Pancreas (tissue), 10 donors: ENCODE data around the gene UCK1. TPM values are rescaled to one million over a fixed set of nuclear protein-coding genes. Genes with fewer than 3 reads are reported as not detected.

Experiments
- ATAC-seq, 4 donors: fragments of 200-7000 bp; cut with Tn5 transposase; one replicate each; pipeline versions ENCODE4 v1.8.0 to v1.9.1; 2020; ENCODE audit warnings: mild to moderate bottlenecking in 4 of 4, moderate library complexity in 4 of 4
- DNase-seq, 6 donors: peaks; one replicate each; pipeline ENCODE4 v3.0.0-alpha.2; 2020
- FAIRE-seq: peaks from 2 replicates; lab custom pipeline; 2012; peaks lifted over from hg19 to GRCh38; lab: Jason Lieb, UNC
- H3K27ac ChIP-seq, 4 donors: fragments of 200-600 bp; sonication (generic); 1 replicate in 3 of 4; 2 replicates in 1 of 4; pipeline versions ENCODE4 v1.5.0 to v1.8.0; 2020
- H3K27me3 ChIP-seq, 4 donors: fragments of 200-600 bp; one replicate each; pipeline ENCODE4 v1.8.0; 2021
- H3K36me3 ChIP-seq, 3 donors: fragments of 200-600 bp; sonication (generic) in 1 of 3; one replicate each; pipeline versions ENCODE4 v1.5.0 to v1.8.0; 2020 to 2021
- H3K4me1 ChIP-seq, 3 donors: fragments of 200-600 bp; one replicate each; pipeline ENCODE4 v1.8.0; 2021
- H3K4me3 ChIP-seq, 4 donors: fragments of 200-600 bp; sonication (generic) in 2 of 4; one replicate each; pipeline versions ENCODE4 v1.5.0 to v1.8.0; 2020 to 2021
- H3K9me3 ChIP-seq, 4 donors: fragments of 200-600 bp; one replicate each; pipeline ENCODE4 v1.8.0; 2021
- WGBS, 2 donors: extraction: QIAGEN DNeasy Blood & Tissue Kit; methylation state at CpG; one replicate each; pipeline ENCODE4 v1.1.7; 2013; 5-methylcytosine and 5-hydroxymethylcytosine counted together
- intact Hi-C, 3 donors: fragments of 100-400 bp; cut with DNase I; formaldehyde crosslinking; loops; one replicate each; pipeline versions ENCODE4 v1.11.1 to v1.14.2; 2022
- polyA plus RNA-seq, 2 donors: library from polyadenylated mRNA; stranded (reverse); fragments of 200-250 nt; gene quantifications; one replicate each; pipeline ENCODE4 v1.2.3, GENCODE V29; 2013
- total RNA-seq, 6 donors: library from RNA; stranded (reverse); fragmentation: NEBNext Ultra II Directional in 4 of 6; extraction: Animal tissue kit (Norgen Biotek cat#: 25700) in 4 of 6; gene quantifications; one replicate each; pipeline versions ENCODE4 v1.2.1 to v1.2.4, GENCODE V29; 2021 to 2023
- TF ChIP-seq, protein P1 (sequence below), 4 donors: fragments of 200-600 bp; sonication (generic) in 3 of 4; IDR thresholded peaks; one replicate each; pipeline versions ENCODE4 v1.5.0 to v1.8.0; 2021; ENCODE audit warnings: antibody characterized with exemption in 4 of 4
- donor health status: healthy with polysubstance abuse.
- donor health status: DM: no; HTN: no; CAD: no; lungs with moderate emphysema.
- donor health status: DM: no; HTN: no; CAD: no.
- donor health status: control.
- donor health status: control.
- donor health status: Bipolar disorder and iron deficiency.
- donor health status: DM: yes; HTN: yes; CAD: no.
- donor health status: DM: no; HTN: no; CAD: no.
- donor health status: DM: no; HTN: no; CAD: no.
- donor health status: DM: yes; HTN: yes; CAD: no.

The UCK1 gene
- total and polyA plus RNA-seq, 8 donors: 11.2 to 31.2 (median 18.2) TPM

DNA sequence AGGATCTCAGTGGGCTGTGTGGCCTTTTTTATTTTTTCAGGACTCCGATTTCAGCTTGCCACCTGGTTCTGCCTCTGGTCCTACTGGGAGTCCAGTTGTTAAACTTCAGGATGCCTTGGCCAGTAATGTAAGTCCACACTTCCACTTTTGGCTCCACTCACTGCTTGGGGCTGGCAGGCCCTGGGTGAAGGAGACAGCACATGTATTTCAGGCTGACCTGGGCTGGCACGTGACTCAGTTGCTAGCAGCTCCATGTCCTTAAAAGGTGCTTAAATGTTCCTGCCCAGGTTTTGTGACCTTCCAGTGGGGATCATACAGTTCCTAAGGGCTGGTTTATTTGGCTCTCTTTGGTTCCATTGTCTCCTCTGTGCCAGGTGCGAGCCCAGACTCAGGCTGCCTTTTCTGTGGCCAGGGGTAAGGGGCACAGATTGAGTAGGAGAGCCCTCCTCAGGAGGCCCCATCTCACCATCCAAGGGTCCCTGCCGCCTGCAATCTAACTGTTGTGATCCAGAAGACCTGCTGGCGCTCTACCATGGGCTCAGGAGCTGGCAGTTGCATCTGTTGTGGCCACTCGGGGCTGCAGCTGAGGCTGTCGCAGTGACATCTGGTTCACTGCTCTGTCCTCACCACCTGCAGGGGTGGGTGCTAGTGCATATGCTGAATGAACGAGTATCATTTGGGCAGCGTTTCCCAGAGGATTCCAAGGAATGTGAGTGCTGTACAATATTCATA lies 47.6 kb downstream of the UCK1 start:
- TF ChIP-seq, protein P1, sequence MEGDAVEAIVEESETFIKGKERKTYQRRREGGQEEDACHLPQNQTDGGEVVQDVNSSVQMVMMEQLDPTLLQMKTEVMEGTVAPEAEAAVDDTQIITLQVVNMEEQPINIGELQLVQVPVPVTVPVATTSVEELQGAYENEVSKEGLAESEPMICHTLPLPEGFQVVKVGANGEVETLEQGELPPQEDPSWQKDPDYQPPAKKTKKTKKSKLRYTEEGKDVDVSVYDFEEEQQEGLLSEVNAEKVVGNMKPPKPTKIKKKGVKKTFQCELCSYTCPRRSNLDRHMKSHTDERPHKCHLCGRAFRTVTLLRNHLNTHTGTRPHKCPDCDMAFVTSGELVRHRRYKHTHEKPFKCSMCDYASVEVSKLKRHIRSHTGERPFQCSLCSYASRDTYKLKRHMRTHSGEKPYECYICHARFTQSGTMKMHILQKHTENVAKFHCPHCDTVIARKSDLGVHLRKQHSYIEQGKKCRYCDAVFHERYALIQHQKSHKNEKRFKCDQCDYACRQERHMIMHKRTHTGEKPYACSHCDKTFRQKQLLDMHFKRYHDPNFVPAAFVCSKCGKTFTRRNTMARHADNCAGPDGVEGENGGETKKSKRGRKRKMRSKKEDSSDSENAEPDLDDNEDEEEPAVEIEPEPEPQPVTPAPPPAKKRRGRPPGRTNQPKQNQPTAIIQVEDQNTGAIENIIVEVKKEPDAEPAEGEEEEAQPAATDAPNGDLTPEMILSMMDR (IDR thresholded peaks at IDR 0.05): no peak
- H3K27ac ChIP-seq: no peak overlapping the region
- H3K4me1 ChIP-seq: no peaks in the 10 kb centered on the region
- peaks cover 14 to 82% (median 69%) of the 10 kb centered on the region in 3 donors for H3K36me3 ChIP-seq
- no peaks in the 10 kb centered on the region for H3K27me3 ChIP-seq
- FAIRE-seq (no peak), DNase-seq (peak in 1 of 6 donors; percentile 26), ATAC-seq (no peak)
- intact Hi-C loops: no loop called here
- 88 to 89% methylated on average over 9 of the region's 9 CpGs for WGBS, 2 donors
- no peak overlapping the region for H3K4me3 ChIP-seq
- H3K9me3 ChIP-seq: no peaks in the 10 kb centered on the region

DNA sequence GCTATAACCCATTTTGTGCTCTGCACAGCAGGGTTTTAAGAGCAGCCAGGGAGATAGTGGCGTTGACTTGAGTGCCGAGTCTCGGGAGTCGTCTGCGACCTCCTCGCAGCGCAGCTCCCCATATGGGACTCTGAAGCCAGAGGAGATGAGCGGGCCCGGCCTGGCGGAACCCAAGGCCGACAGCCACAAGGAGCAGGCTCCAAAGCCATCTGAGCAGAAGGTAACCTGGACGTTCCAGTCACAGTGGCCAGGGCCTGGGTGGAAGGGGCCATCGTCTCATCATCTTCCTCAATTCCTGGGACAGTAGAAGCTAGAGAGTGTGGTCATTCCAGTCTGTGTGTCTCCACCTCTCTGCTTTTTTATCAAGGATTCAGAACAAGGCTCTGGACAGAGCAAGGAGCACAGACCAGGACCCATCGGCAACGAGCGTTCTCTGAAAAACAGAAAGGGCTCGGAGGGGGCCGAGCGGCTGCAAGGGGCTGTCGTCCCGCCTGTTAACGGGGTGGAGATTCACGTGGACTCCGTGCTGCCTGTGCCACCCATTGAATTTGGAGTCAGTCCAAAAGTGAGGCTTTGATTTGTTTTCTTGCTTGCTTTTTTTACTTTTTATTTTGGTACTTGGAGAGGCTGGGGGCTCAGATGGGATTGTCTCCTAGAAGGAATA lies 48.6 kb downstream of the UCK1 start:
- H3K4me1 ChIP-seq: no peaks in the 10 kb centered on the region
- FAIRE-seq (no peak), ATAC-seq (no peak), DNase-seq (peak in 1 of 6 donors; percentile 38)
- intact Hi-C loops: no loop called here
- no peaks in the 10 kb centered on the region for H3K9me3 ChIP-seq
- H3K36me3 ChIP-seq: peaks cover 7 to 80% (median 65%) of the 10 kb centered on the region in 3 donors
- H3K27me3 ChIP-seq: no peaks in the 10 kb centered on the region
- TF ChIP-seq, protein P1 (IDR thresholded peaks at IDR 0.05): no peak
- H3K4me3 ChIP-seq: no peak overlapping the region
- H3K27ac ChIP-seq: no peak overlapping the region
- WGBS, 2 donors: 90% methylated on average over 24 of the region's 24 CpGs

DNA sequence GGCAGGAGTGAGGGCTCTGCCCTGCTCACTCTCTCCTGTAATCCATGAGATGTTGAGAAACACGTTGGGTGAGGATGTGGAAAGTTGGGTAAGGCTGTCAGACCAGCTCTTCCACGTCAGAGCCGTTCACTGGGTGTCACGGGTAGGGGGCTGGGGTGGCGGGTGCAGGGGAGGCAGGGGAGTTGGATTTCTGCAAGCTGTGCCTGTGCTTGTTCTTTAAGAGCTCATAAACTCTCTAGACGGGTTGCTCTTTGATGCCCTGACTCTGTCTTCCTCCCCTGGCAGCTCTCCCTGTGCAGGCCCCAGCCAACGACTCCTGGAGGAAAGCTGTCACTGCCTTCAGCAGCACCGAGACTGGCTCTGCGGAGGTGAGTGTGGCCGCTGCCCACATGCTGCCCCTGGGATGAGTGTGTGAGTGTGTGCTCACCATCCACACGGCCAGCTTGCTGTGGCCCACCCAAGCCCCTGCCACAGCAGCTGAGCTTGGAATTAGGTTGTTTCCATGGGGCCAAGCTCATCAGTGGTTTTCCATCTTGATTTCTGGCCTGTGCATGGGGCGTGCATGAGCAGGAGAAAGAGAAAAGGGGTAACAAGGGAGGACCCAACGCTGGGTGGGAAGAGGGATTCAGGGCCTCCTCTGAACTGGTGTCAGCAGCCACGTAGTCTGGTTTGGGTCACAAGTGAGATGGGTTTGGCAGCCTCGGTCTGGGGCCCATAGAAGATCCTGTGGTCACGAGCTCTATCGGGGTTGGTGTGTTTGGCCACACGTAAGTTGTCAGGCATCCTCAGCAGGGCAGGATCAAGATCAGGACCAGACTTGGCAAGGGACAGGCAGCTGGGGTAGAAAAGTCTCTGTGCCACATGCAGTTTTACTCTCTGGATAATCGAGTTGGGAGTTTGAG lies 49.4 kb downstream of the UCK1 start:
- ATAC-seq (no peak), DNase-seq (peak in 1 of 6 donors; percentile 36), FAIRE-seq (no peak)
- Histone ChIP-seq H3K4me3 (no peak overlapping the region), H3K36me3 (peaks cover 7 to 80% (median 71%) of the 10 kb centered on the region in 3 donors), H3K27me3 (no peaks in the 10 kb centered on the region), H3K9me3 (no peaks in the 10 kb centered on the region), H3K4me1 (no peaks in the 10 kb centered on the region), H3K27ac (no peak overlapping the region)
- WGBS, 2 donors: 86 to 87% methylated on average over 19 of the region's 19 CpGs
- intact Hi-C loops: no loop called here
- TF ChIP-seq, protein P1 (IDR thresholded peaks at IDR 0.05): no peak

DNA sequence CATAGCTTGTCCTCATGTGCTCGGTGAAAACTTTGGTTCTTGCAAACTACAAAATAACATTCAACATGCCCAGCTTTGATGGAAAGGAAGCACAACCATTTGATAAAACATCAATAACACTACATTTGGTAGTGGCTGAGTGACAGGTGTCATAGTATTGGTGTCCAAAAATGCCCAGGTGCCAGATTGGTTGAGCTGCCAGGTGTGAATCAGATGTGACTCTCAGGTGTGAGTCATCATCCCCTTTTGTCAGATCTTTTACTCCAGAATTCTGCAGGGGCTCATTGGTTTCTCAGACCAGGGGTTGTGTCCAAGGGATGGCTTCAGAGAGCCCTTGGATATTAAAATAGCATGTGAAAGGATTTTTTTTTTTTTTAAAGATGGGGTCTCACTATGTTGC lies 50.8 kb downstream of the UCK1 start:
- ATAC-seq (no peak), DNase-seq (no peak), FAIRE-seq (no peak)
- no peaks in the 10 kb centered on the region for H3K27me3 ChIP-seq
- no peaks in the 10 kb centered on the region for H3K9me3 ChIP-seq
- H3K4me3 ChIP-seq: no peak overlapping the region
- no peaks in the 10 kb centered on the region for H3K4me1 ChIP-seq
- peaks cover 17 to 80% (median 73%) of the 10 kb centered on the region in 3 donors for H3K36me3 ChIP-seq
- TF ChIP-seq, protein P1 (IDR thresholded peaks at IDR 0.05): no peak
- 91 to 94% methylated on average over 1 of the region's 1 CpG for WGBS, 2 donors
- intact Hi-C loops: no loop called here
- no peak overlapping the region for H3K27ac ChIP-seq
